H1 (cell line): Measurements from ENCODE around the gene FAM204A. TPM values are rescaled to one million over a fixed set of nuclear protein-coding genes. Genes with fewer than 3 reads are reported as not detected.
A peak's percentile ranks its signal among the peaks of the same experiment; 100 is the strongest.

Experiments
- CTCF ChIA-PET: fragments of 300-600 bp; sonication (Branson Sonifier 250); formaldehyde crosslinking; loops from one replicate; lab custom pipeline; 2021; ENCODE audit not compliant: partially characterized antibody; lab: Charles Lee
- POLR2A ChIA-PET: fragments of 300-600 bp; sonication (Branson Sonifier 250); formaldehyde crosslinking; loops from one replicate; lab custom pipeline; 2021; ENCODE audit warnings: inconsistent platforms; ENCODE audit not compliant: partially characterized antibody; lab: Charles Lee
- DNase-seq, 2 experiments: peaks; one replicate each; pipeline versions ENCODE4 v3.0.0 to v3.0.0-alpha.2; 2010 to 2022; ENCODE audit warnings: low spot score in 2 of 2, low read depth in 1 of 2, mixed read lengths in 1 of 2
- FAIRE-seq: peaks from 2 replicates; lab custom pipeline; 2011; peaks lifted over from hg19 to GRCh38; lab: Jason Lieb, UNC
- H2AFZ ChIP-seq: 2 replicates; pipeline ENCODE4 v1.8.1; 2012; ENCODE audit warnings: low read length, inconsistent platforms
- H2AK5ac ChIP-seq: 2 replicates; pipeline ENCODE4 v1.6.1; 2013; ENCODE audit warnings: low read depth, low read length
- H2BK120ac ChIP-seq: replicated peaks from 2 replicates; pipeline ENCODE3; 2013; ENCODE audit warnings: low read depth, low read length, inconsistent platforms
- H2BK12ac ChIP-seq: 2 replicates; pipeline ENCODE4 v1.6.1; 2013; ENCODE audit warnings: low read depth, low read length
- H2BK15ac ChIP-seq: 2 replicates; pipeline ENCODE4 v1.6.1; 2013; ENCODE audit warnings: low read length
- H2BK20ac ChIP-seq: 2 replicates; pipeline ENCODE4 v1.6.1; 2013; ENCODE audit warnings: low read length
- H2BK5ac ChIP-seq: 2 replicates; pipeline ENCODE4 v1.6.1; 2013; ENCODE audit warnings: low read depth, low read length
- H3K14ac ChIP-seq: 2 replicates; pipeline ENCODE4 v1.6.1; 2013; ENCODE audit warnings: inconsistent platforms; ENCODE audit not compliant: insufficient read length
- H3K18ac ChIP-seq: 2 replicates; pipeline ENCODE4 v1.6.1; 2013; ENCODE audit warnings: low read length; ENCODE audit errors: extremely low read depth
- H3K23ac ChIP-seq: 2 replicates; pipeline ENCODE4 v1.6.1; 2013; ENCODE audit warnings: inconsistent platforms; ENCODE audit not compliant: insufficient read length
- H3K23me2 ChIP-seq: 2 replicates; pipeline ENCODE4 v1.6.1; 2013; ENCODE audit warnings: low read depth, low read length
- H3K27ac ChIP-seq: 2 replicates; pipeline ENCODE4 v1.6.1; 2011; ENCODE audit warnings: low read depth, low read length, inconsistent platforms
- H3K27me3 ChIP-seq, 4 experiments: replicated peaks in 1 of 4; 1 replicate in 1 of 4; 2 replicates in 3 of 4; pipeline versions ENCODE4 v1.6.1 to v1.8.1; 2011 to 2013; ENCODE audit warnings: low read length in 3 of 4, mild to moderate bottlenecking in 3 of 4, inconsistent platforms in 2 of 4, mixed read lengths in 2 of 4, moderate library complexity in 1 of 4; ENCODE audit not compliant: control insufficient read depth in 3 of 4, insufficient read depth in 3 of 4; ENCODE audit errors: extremely low read depth in 1 of 4
- H3K36me3 ChIP-seq, 4 experiments: 2 replicates each; pipeline versions ENCODE4 v1.6.1 to v1.8.1; 2011 to 2013; ENCODE audit warnings: mild to moderate bottlenecking in 4 of 4, low read length in 3 of 4, moderate library complexity in 2 of 4, control low read depth in 1 of 4, inconsistent platforms in 1 of 4; ENCODE audit not compliant: insufficient read depth in 4 of 4, control insufficient read depth in 2 of 4
- H3K4ac ChIP-seq: replicated peaks from 2 replicates; pipeline ENCODE3; 2013; ENCODE audit warnings: low read length, low read depth, mixed read lengths, inconsistent platforms; ENCODE audit not compliant: insufficient read length
- H3K4me1 ChIP-seq, 4 experiments: replicated peaks in 1 of 4; 1 replicate in 1 of 4; 2 replicates in 3 of 4; pipeline versions ENCODE4 v1.6.1 to v1.8.1; 2011 to 2013; ENCODE audit warnings: low read length in 3 of 4, inconsistent platforms in 2 of 4, mixed read lengths in 1 of 4; ENCODE audit not compliant: insufficient read depth in 4 of 4, control insufficient read depth in 3 of 4
- H3K4me2 ChIP-seq, 2 experiments: 2 replicates each; pipeline versions ENCODE4 v1.6.1 to v1.8.1; 2011 to 2013; ENCODE audit warnings: low read depth in 2 of 2, low read length in 2 of 2, control low read depth in 1 of 2, inconsistent platforms in 1 of 2, mild to moderate bottlenecking in 1 of 2; ENCODE audit not compliant: insufficient read depth in 1 of 2
- H3K4me3 ChIP-seq, 4 experiments: fragments of 200-600, 300-600 bp in 1 of 4; sonication (generic), shearing (Covaris generic), sonication (Bioruptor Twin) in 1 of 4; 2 replicates each; pipeline versions ENCODE4 v1.5.1 to v1.8.1; 2011 to 2016; ENCODE audit warnings: low read length in 4 of 4, low read depth in 3 of 4, control low read depth in 2 of 4, inconsistent platforms in 2 of 4, mild to moderate bottlenecking in 2 of 4, mixed read lengths in 1 of 4, moderate library complexity in 1 of 4; ENCODE audit not compliant: insufficient read depth in 2 of 4; ENCODE audit errors: extremely low read depth in 1 of 4
- H3K56ac ChIP-seq: replicated peaks from 2 replicates; pipeline ENCODE3; 2013; ENCODE audit warnings: low read depth, mild to moderate bottlenecking, mixed read lengths, low read length, inconsistent platforms; ENCODE audit not compliant: insufficient read length
- H3K79me1 ChIP-seq: 2 replicates; pipeline ENCODE4 v1.6.1; 2013; ENCODE audit warnings: low read depth, low read length, control low read depth
- H3K79me2 ChIP-seq, 2 experiments: 2 replicates each; pipeline versions ENCODE4 v1.6.1 to v1.8.1; 2012 to 2013; ENCODE audit warnings: low read length in 2 of 2, mild to moderate bottlenecking in 2 of 2, inconsistent platforms in 1 of 2; ENCODE audit not compliant: insufficient read depth in 2 of 2, control insufficient read depth in 1 of 2
- H3K9ac ChIP-seq, 4 experiments: replicated peaks in 1 of 4; 1 replicate in 1 of 4; 2 replicates in 3 of 4; pipeline versions ENCODE4 v1.6.1 to v1.8.1; 2011 to 2013; ENCODE audit warnings: low read depth in 3 of 4, low read length in 3 of 4, control low read depth in 2 of 4, mild to moderate bottlenecking in 2 of 4, moderate library complexity in 2 of 4, inconsistent platforms in 1 of 4; ENCODE audit errors: extremely low read depth in 1 of 4
- H3K9me3 ChIP-seq, 2 experiments: 2 replicates each; pipeline versions ENCODE4 v1.6.1 to v1.8.1; 2012 to 2013; ENCODE audit warnings: mild to moderate bottlenecking in 2 of 2, moderate library complexity in 2 of 2, control low read depth in 1 of 2, inconsistent platforms in 1 of 2, low read depth in 1 of 2, low read length in 1 of 2, mixed read lengths in 1 of 2; ENCODE audit not compliant: insufficient read depth in 2 of 2
- H4K20me1 ChIP-seq, 2 experiments: replicated peaks in 1 of 2; 2 replicates each; pipeline versions ENCODE3 to v1.8.1; 2011 to 2013; ENCODE audit warnings: inconsistent platforms in 2 of 2, low read length in 2 of 2, mild to moderate bottlenecking in 1 of 2; ENCODE audit not compliant: insufficient read depth in 2 of 2, control insufficient read depth in 1 of 2
- H4K5ac ChIP-seq: 2 replicates; pipeline ENCODE4 v1.6.1; 2013; ENCODE audit warnings: low read length, low read depth, mixed read lengths, inconsistent platforms; ENCODE audit not compliant: insufficient read length
- H4K8ac ChIP-seq: 2 replicates; pipeline ENCODE4 v1.8.0; 2013; ENCODE audit warnings: mild to moderate bottlenecking, moderate library complexity, low read length, inconsistent platforms; ENCODE audit not compliant: insufficient read depth; ENCODE audit errors: extremely low read depth
- H4K91ac ChIP-seq: replicated peaks from 2 replicates; pipeline ENCODE3; 2013; ENCODE audit warnings: low read length, mixed read lengths, inconsistent platforms; ENCODE audit not compliant: insufficient read length
- CEBPB ChIP-seq: IDR thresholded peaks from 2 replicates; pipeline ENCODE4 v1.6.1; 2012; ENCODE audit warnings: low read depth, low read length
- TCF12 ChIP-seq: IDR thresholded peaks from 2 replicates; pipeline ENCODE4 v1.6.1; 2011; ENCODE audit warnings: low read depth, mild to moderate bottlenecking, low read length
- WGBS, 2 experiments: shearing (Covaris generic) in 1 of 2; methylation state at CpG; one replicate each; pipeline versions ENCODE4 v1.1.6 to v1.1.7; 2013 to 2015; ENCODE audit warnings: low lambda C conversion rate in 2 of 2, mixed read lengths in 2 of 2, inconsistent platforms in 1 of 2, low coverage in 1 of 2, missing lambda C conversion rate in 1 of 2; ENCODE audit not compliant: insufficient replicate concordance in 2 of 2, insufficient coverage in 1 of 2, insufficient read length in 1 of 2; ENCODE audit errors: extremely low coverage in 1 of 2, missing lambda C conversion rate in 1 of 2; 5-methylcytosine and 5-hydroxymethylcytosine counted together
- polyA plus RNA-seq, 7 experiments: library from polyadenylated mRNA; depleted of rRNA in 3 of 7; stranded (reverse) in 5 of 7; unstranded in 2 of 7; fragments of >200 nt in 5 of 7; fragments of 200-250 nt in 2 of 7; gene quantifications; 1 replicate in 5 of 7; 2 replicates in 1 of 7; 4 replicates in 1 of 7; pipeline versions ENCODE4 v1.2.1 to v1.2.3, GENCODE V29; 2011 to 2013; ENCODE audit warnings: missing spikeins in 2 of 7, mixed read lengths in 2 of 7
- total RNA-seq: library from RNA; stranded (reverse); fragmentation: NEBNext Ultra II Directional; extraction: Animal tissue kit (Norgen Biotek cat#: 25700); gene quantifications from 2 replicates; pipeline ENCODE4 v1.2.1, GENCODE V29; 2021

FAM204A gene
- total and polyA plus RNA-seq, 2 of the 8 experiments (the other 6 are each of a cell fraction or from before 2014, with no cell fraction given), result 4.9 to 37.4 TPM

GRCh38 chr10:118369641-118370205 lies 27.6 kb upstream of the FAM204A start:
- no peak overlapping the region for H2AFZ ChIP-seq
- 94% methylated on average over 4 of the region's 4 CpGs; no CpG with 5 or more reads in 1 of the 2 experiments for WGBS, 2 experiments
- H4K5ac ChIP-seq, result no peak overlapping the region
- no peak overlapping the region for H3K4me3 ChIP-seq
- H4K20me1 ChIP-seq, result no peaks in the 10 kb centered on the region
- H3K79me2 ChIP-seq, result no peaks in the 10 kb centered on the region
- no peak overlapping the region for H3K4me2 ChIP-seq
- no peak overlapping the region for H3K18ac ChIP-seq
- TF ChIP-seq CEBPB (peak; percentile 86), TCF12 (no peak)
- H2BK15ac ChIP-seq, result no peak overlapping the region
- H3K56ac ChIP-seq, result no peak overlapping the region
- H2BK5ac ChIP-seq, result no peak overlapping the region
- no peak overlapping the region for H2BK20ac ChIP-seq
- H2BK120ac ChIP-seq, result no peak overlapping the region
- H3K23ac ChIP-seq, result no peak overlapping the region
- no peak overlapping the region for H3K4ac ChIP-seq
- H3K9ac ChIP-seq, result no peak overlapping the region
- H3K9me3 ChIP-seq, result peaks cover 0 to 4% of the 10 kb centered on the region in 2 experiments; a peak in 1 of 4 replicates
- FAIRE-seq (no peak), DNase-seq (no peak)
- no peaks in the 10 kb centered on the region for H3K36me3 ChIP-seq
- H3K23me2 ChIP-seq, result no peaks in the 10 kb centered on the region
- H2AK5ac ChIP-seq, result no peak overlapping the region
- H4K8ac ChIP-seq, result no peak overlapping the region
- H3K79me1 ChIP-seq, result no peaks in the 10 kb centered on the region
- no peak overlapping the region for H4K91ac ChIP-seq
- POLR2A ChIA-PET, result interaction anchor here (0.6 kb wide), 1 partner anchor 69 kb away, joined by 3 read pairs; no protein-coding TSS in a partner anchor
- H3K27me3 ChIP-seq, result no peaks in the 10 kb centered on the region
- H3K4me1 ChIP-seq, result no peaks in the 10 kb centered on the region
- no peak overlapping the region for H3K14ac ChIP-seq
- CTCF ChIA-PET, result interaction anchor here (1.5 kb wide), 1 partner anchor 90 kb away, joined by 5 read pairs; no protein-coding TSS in a partner anchor
- no peak overlapping the region for H3K27ac ChIP-seq
- peak overlapping the region; percentile 62; the same call in 1 of the 2 replicates for H2BK12ac ChIP-seq
